Large intestine (tissue), 3 donors: ENCODE results near the gene DNAJC3. TPM values are rescaled to one million over a fixed set of nuclear protein-coding genes. Genes with fewer than 3 reads are reported as not detected.

Experiments used
- DNase-seq, 2 donors: peaks; one replicate each; pipeline versions ENCODE4 v3.0.0 to v3.0.0-alpha.2; 2013
- H3K27ac ChIP-seq: one replicate; pipeline ENCODE4 v1.5.1; 2013; ENCODE audit warnings: low read length
- H3K27me3 ChIP-seq: 2 replicates; pipeline ENCODE4 v1.6.1; 2013; ENCODE audit warnings: low read length; ENCODE audit not compliant: control insufficient read depth, insufficient read depth
- H3K36me3 ChIP-seq: 2 replicates; pipeline ENCODE4 v1.6.1; 2013; ENCODE audit warnings: low read length; ENCODE audit not compliant: control insufficient read depth, insufficient read depth
- H3K4me1 ChIP-seq: one replicate; pipeline ENCODE4 v1.6.1; 2013; ENCODE audit warnings: low read length; ENCODE audit not compliant: control insufficient read depth, insufficient read depth
- H3K4me3 ChIP-seq: one replicate; pipeline ENCODE4 v1.5.1; 2013; ENCODE audit warnings: low read length
- H3K9me3 ChIP-seq: one replicate; pipeline ENCODE4 v1.6.1; 2013; ENCODE audit warnings: mild to moderate bottlenecking, low read depth, low read length, moderate library complexity; ENCODE audit not compliant: control insufficient read depth
- WGBS: methylation state at CpG from one replicate; pipeline ENCODE4 v1.1.5; 2013; ENCODE audit warnings: low lambda C conversion rate; ENCODE audit not compliant: insufficient coverage; 5-methylcytosine and 5-hydroxymethylcytosine counted together
- polyA plus RNA-seq: library from polyadenylated mRNA; unstranded; fragments of 120-200 nt; gene quantifications from one replicate; pipeline ENCODE4 v1.2.1, GENCODE V29; 2013

DNAJC3 gene
- polyA plus RNA-seq, 1 donor: 38.8 TPM

DNA sequence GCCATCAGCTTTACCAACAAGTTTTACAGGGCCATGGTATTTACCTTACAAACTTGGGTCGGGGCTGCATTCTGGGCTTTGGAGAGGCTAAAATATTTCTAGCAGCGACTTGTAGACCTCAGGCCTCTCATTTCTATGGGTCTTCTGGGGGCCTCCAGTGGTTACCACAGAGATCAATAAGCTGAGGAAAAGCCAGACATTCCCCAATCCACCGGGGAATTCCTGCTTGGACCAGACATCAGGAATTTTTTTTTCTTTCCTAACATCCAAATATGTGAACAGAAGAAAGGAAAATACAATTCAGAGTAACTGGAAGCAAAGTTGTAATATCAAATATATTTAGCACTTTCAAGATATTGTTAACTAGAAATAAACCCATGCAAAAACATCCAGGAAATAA lies 33.9 kb upstream of the DNAJC3 start:
- DNase-seq: no peak
- H3K9me3 ChIP-seq: peaks cover 8% of the 10 kb centered on the region
- no CpG with 5 or more reads among the region's 3 CpGs for WGBS
- H3K4me3 ChIP-seq: no peak overlapping the region
- no peak overlapping the region for H3K27ac ChIP-seq
- peaks cover 4% of the 10 kb centered on the region for H3K4me1 ChIP-seq
- H3K27me3 ChIP-seq: peaks cover 36% of the 10 kb centered on the region
- H3K36me3 ChIP-seq: no peaks in the 10 kb centered on the region

DNA sequence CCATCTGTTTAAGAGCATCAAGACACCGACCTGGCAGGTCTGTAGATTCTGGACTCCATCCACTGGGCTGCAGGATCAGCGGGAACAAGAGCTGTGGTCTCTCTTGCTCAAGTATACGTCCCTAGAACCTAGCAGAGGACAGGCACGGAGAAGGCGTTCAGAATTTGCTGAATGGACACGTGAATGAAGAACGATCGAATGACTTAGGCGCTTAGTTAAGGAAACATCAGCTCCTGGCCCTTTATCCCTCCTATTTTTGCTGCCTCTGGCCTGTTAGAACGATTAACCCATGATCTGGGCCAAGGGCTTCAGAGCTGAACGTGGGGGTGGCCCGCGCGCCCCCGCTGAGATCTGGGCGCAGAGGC lies 33.4 kb upstream of the DNAJC3 start:
- Histone ChIP-seq H3K27me3 (peaks cover 36% of the 10 kb centered on the region), H3K27ac (no peak overlapping the region), H3K4me3 (peak overlapping the region; percentile 51), H3K9me3 (peaks cover 8% of the 10 kb centered on the region), H3K4me1 (peaks cover 4% of the 10 kb centered on the region), H3K36me3 (no peaks in the 10 kb centered on the region)
- WGBS: no CpG with 5 or more reads among the region's 16 CpGs
- no peak for DNase-seq

- peaks cover 4% of the 10 kb centered on the region for H3K4me1 ChIP-seq
- H3K27ac ChIP-seq: peak overlapping the region; percentile 27
- H3K36me3 ChIP-seq: no peaks in the 10 kb centered on the region
- peaks cover 36% of the 10 kb centered on the region for H3K27me3 ChIP-seq
- H3K9me3 ChIP-seq: peaks cover 8% of the 10 kb centered on the region
- DNase-seq: peak in 1 of 2 donors; percentile 54
- no CpG with 5 or more reads among the region's 62 CpGs for WGBS
- peak overlapping the region; percentile 51 for H3K4me3 ChIP-seq
Measured at GRCh38 chr13:95643936-95644598, 32.9 kb upstream of the DNAJC3 start.

DNA sequence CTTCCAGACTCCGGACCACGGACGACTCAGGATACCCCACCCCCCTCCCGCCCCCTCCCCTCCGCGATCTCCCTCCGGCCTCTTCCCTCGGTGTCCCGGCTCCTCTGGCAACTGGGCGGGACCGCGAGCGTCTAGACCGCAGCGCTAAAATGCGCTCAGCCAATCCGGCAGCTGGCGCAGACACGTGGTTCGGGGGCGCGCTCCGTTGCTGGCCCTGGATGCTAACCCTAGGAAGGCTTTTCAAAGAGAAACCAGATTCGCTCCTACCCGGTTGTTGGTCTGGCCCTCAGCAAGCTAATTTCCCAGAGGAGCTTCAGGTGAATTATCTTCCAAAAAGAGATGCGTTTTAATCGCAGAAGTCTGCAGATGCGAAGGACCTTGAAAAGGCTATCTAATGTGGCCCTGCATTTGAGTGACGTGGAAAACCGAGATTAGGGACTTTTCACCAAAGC lies 32.3 kb upstream of the DNAJC3 start, which contains the start of gene DZIP1:
Gene DZIP1 (minus strand): TSS at position 106 of the 452 bp plus-strand sequence. CDS start 2,677 bp downstream, outside the sequence.
- peak within 1 kb of the TSS; percentile 51 for H3K4me3 ChIP-seq
- H3K27ac ChIP-seq: peak within 1 kb of the TSS; percentile 27
- DNase-seq: peak in 1 of 2 donors; percentile 57
- WGBS: no CpG with 5 or more reads among the region's 30 CpGs
- peaks cover 8% of the 10 kb centered on the region for H3K9me3 ChIP-seq
- no peaks in the 10 kb centered on the region for H3K36me3 ChIP-seq
- H3K27me3 ChIP-seq: peaks cover 36% of the 10 kb centered on the region
- H3K4me1 ChIP-seq: peaks cover 4% of the 10 kb centered on the region

GRCh38 chr13:95647321-95647720 lies 29.6 kb upstream of the DNAJC3 start:
- Histone ChIP-seq H3K27ac (no peak overlapping the region), H3K4me1 (peaks cover 4% of the 10 kb centered on the region), H3K36me3 (no peaks in the 10 kb centered on the region), H3K9me3 (peaks cover 5% of the 10 kb centered on the region), H3K4me3 (no peak overlapping the region), H3K27me3 (peaks cover 28% of the 10 kb centered on the region)
- WGBS: 93% methylated on average over 3 of the region's 6 CpGs
- no peak for DNase-seq

- 90% methylated on average over 4 of the region's 5 CpGs for WGBS
- DNase-seq: no peak
- Histone ChIP-seq H3K4me1 (no peaks in the 10 kb centered on the region), H3K27ac (no peak overlapping the region), H3K27me3 (peaks cover 4% of the 10 kb centered on the region), H3K4me3 (no peak overlapping the region), H3K36me3 (no peaks in the 10 kb centered on the region), H3K9me3 (no peaks in the 10 kb centered on the region)
Measured at GRCh38 chr13:95650696-95651095, 26.2 kb upstream of the DNAJC3 start.

DNA sequence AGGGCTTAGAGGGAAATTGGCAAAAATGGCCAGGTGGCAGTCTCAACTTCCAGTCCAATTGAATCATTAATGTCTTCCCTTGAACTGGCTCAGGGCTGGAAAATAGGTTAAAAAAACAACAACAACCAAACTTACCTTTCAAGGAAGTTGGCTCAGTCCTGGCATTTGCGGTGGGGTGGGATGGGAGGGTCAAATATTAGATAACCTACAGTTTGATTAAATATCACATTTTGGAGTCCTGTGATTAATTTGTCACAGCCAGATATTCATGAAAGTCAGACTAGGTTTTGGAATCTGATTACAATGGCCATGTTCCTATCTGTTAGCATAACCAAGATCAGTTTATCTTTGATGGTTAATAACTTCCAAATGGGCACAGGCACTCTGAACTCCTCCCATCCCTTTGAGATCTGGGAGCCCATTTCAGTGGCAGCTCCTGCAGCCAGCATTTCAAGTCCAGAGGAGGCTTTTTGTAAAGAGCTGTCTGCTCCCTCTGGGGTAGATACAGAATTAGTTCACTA lies 24.6 kb upstream of the DNAJC3 start:
- Histone ChIP-seq H3K27ac (no peak overlapping the region), H3K36me3 (no peaks in the 10 kb centered on the region), H3K4me3 (no peak overlapping the region), H3K27me3 (no peaks in the 10 kb centered on the region), H3K9me3 (no peaks in the 10 kb centered on the region), H3K4me1 (peaks cover 5% of the 10 kb centered on the region)
- no CpG with 5 or more reads among the region's 1 CpG for WGBS
- DNase-seq: no peak

GRCh38 chr13:95652821-95653220 lies 24.1 kb upstream of the DNAJC3 start:
- Histone ChIP-seq H3K27ac (no peak overlapping the region), H3K9me3 (no peaks in the 10 kb centered on the region), H3K4me1 (peaks cover 5% of the 10 kb centered on the region), H3K36me3 (no peaks in the 10 kb centered on the region), H3K27me3 (no peaks in the 10 kb centered on the region), H3K4me3 (no peak overlapping the region)
- no CpG with 5 or more reads among the region's 3 CpGs for WGBS
- no peak for DNase-seq

DNA sequence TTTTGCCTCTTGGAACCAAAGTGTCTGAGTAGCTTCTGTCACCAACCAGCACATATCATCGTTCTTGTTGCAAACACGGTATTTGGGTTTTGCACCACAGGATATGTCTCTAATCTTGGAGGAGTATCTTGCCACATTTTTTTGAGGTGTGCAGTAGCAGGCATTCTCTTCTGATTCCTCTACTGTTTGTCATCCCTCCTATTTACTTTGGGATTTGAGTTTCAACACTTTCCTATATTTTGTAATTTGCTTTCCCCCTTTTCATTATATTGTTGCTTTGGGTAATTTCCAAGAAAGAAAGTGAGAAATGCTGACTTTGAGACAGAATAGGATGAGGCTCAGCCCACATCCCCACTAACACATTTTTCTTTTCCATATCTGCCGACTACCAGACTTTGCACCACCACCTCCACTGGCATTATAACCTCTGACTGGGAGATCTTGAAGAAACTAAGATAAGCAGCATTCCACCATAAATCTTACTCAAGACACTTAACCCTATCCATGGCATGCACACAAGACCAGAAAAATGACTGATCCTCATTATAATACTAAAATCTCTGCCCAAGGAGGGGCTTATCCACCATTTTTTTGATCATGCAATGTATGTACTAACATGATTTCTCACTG lies 20.4 kb upstream of the DNAJC3 start:
- H3K27ac ChIP-seq: peak overlapping the region; percentile 56
- H3K27me3 ChIP-seq: no peaks in the 10 kb centered on the region
- 0% methylated on average over 1 of the region's 3 CpGs for WGBS
- peaks cover 5% of the 10 kb centered on the region for H3K4me1 ChIP-seq
- H3K4me3 ChIP-seq: no peak overlapping the region
- H3K36me3 ChIP-seq: no peaks in the 10 kb centered on the region
- DNase-seq: peak; percentile 68 to 82
- no peaks in the 10 kb centered on the region for H3K9me3 ChIP-seq

DNA sequence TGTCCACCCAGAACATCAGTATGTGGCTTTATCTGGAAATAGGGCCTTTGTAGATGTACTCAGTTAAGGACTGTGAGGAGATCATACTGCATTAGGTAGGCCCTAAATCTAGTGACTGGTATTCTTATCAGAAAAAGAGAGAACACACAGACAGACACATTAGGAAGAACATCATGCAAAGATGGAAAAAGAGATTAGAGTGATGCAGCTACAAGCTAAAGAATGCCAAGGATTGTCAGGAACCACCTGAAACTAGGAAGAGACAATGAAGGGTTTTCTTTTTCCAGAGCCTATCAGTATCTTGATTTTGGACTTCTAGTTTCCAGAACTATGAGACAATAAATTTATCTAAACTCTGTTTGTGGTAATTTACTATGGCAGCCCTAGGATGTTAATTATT lies 17.4 kb upstream of the DNAJC3 start:
- peaks cover 5% of the 10 kb centered on the region for H3K4me1 ChIP-seq
- H3K27me3 ChIP-seq: no peaks in the 10 kb centered on the region
- H3K4me3 ChIP-seq: no peak overlapping the region
- H3K36me3 ChIP-seq: no peaks in the 10 kb centered on the region
- DNase-seq: no peak
- H3K27ac ChIP-seq: no peak overlapping the region
- peaks cover 4% of the 10 kb centered on the region for H3K9me3 ChIP-seq
